Hepatocyte (in vitro differentiated cells): Measurements from ENCODE around the gene ERFE. TPM values are rescaled to one million over a fixed set of nuclear protein-coding genes. Genes with fewer than 3 reads are reported as not detected.

Source experiments
- DNase-seq: peaks from one replicate; pipeline ENCODE4 v3.0.0-alpha.2; 2016; ENCODE audit warnings: low spot score
- H2AFZ ChIP-seq: fragments of 200-600 bp; sonication (generic); 2 replicates; pipeline ENCODE4 v1.6.0; 2016; ENCODE audit warnings: antibody characterized with exemption, mild to moderate bottlenecking
- H3K27ac ChIP-seq: fragments of 200-600 bp; sonication (generic); 2 replicates; pipeline ENCODE4 v1.5.1; 2016; ENCODE audit warnings: mild to moderate bottlenecking
- H3K27me3 ChIP-seq: fragments of 200-600 bp; sonication (generic); 2 replicates; pipeline ENCODE4 v1.6.1; 2016
- H3K36me3 ChIP-seq: fragments of 200-600 bp; sonication (generic); replicated peaks from 2 replicates; pipeline ENCODE4 v1.5.1; 2016; ENCODE audit warnings: low read depth; ENCODE audit not compliant: insufficient read depth
- H3K4me1 ChIP-seq: fragments of 200-600 bp; sonication (generic); 2 replicates; pipeline ENCODE4 v1.5.1; 2016; ENCODE audit warnings: mild to moderate bottlenecking, moderate library complexity; ENCODE audit not compliant: insufficient read depth
- H3K4me2 ChIP-seq: fragments of 200-600 bp; sonication (generic); 2 replicates; pipeline ENCODE4 v1.6.0; 2016
- H3K4me3 ChIP-seq: fragments of 200-600 bp; sonication (generic); 2 replicates; pipeline ENCODE4 v1.5.1; 2016; ENCODE audit warnings: mild to moderate bottlenecking
- H3K79me2 ChIP-seq: fragments of 200-600 bp; sonication (generic); 2 replicates; pipeline ENCODE4 v1.6.0; 2017; ENCODE audit warnings: mild to moderate bottlenecking
- H3K9me2 ChIP-seq: fragments of 200-600 bp; sonication (generic); replicated peaks from 2 replicates; pipeline ENCODE4 v1.6.0; 2017; ENCODE audit warnings: mild to moderate bottlenecking; ENCODE audit not compliant: insufficient read depth
- H3K9me3 ChIP-seq: fragments of 200-600 bp; sonication (generic); 2 replicates; pipeline ENCODE4 v1.5.1; 2016; ENCODE audit warnings: low read depth, mild to moderate bottlenecking
- H4K20me1 ChIP-seq: fragments of 200-600 bp; sonication (generic); 2 replicates; pipeline ENCODE4 v1.6.0; 2016; ENCODE audit warnings: mild to moderate bottlenecking; ENCODE audit not compliant: insufficient read depth, poor library complexity, severe bottlenecking
- CTCF ChIP-seq: fragments of 200-600 bp; sonication (generic); IDR thresholded peaks from 2 replicates; pipeline ENCODE4 v1.5.1; 2016; ENCODE audit warnings: antibody characterized with exemption, mild to moderate bottlenecking; ENCODE audit not compliant: poor library complexity
- EZH2 ChIP-seq: fragments of 200-600 bp; sonication (generic); IDR thresholded peaks from 2 replicates; pipeline ENCODE4 v1.6.1; 2016; ENCODE audit warnings: antibody characterized with exemption, mild to moderate bottlenecking, borderline replicate concordance
- EZH2phosphoT487 ChIP-seq: fragments of 200-600 bp; sonication (generic); IDR thresholded peaks from one replicate; pipeline ENCODE4 v1.6.1; 2018; ENCODE audit warnings: antibody characterized with exemption, mild to moderate bottlenecking, low read depth, moderate library complexity; ENCODE audit not compliant: unreplicated experiment, severe bottlenecking
- WGBS: methylation state at CpG from one replicate; pipeline ENCODE4 v1.1.6; 2016; ENCODE audit warnings: low lambda C conversion rate; ENCODE audit errors: missing lambda C conversion rate; 5-methylcytosine and 5-hydroxymethylcytosine counted together
- polyA plus RNA-seq: library from polyadenylated mRNA; unstranded; fragments of >200 nt; fragmentation: Nextera tagmentation; extraction: Ambion mirVana; gene quantifications from 2 replicates; pipeline ENCODE4 v1.2.1, GENCODE V29; 2016
- total RNA-seq: library from RNA; depleted of rRNA; stranded (reverse); fragments of >200 nt; gene quantifications from 2 replicates; pipeline ENCODE4 v1.2.3, GENCODE V29; 2014

The ERFE gene
- total and polyA plus RNA-seq, 2 experiments from 2014 or later, result 0.27 to 0.30 TPM

GRCh38 chr2:238159071-238159539 is 335 bp downstream of the ERFE start:
- Histone ChIP-seq H2AFZ (no peak overlapping the region), H3K27ac (no peak overlapping the region), H3K27me3 (peaks cover 37% of the 10 kb centered on the region), H3K4me3 (no peak overlapping the region), H3K36me3 (no peaks in the 10 kb centered on the region), H3K9me2 (no peaks in the 10 kb centered on the region), H3K4me2 (peak overlapping the region; percentile 84), H3K4me1 (peaks cover 4% of the 10 kb centered on the region), H3K79me2 (no peaks in the 10 kb centered on the region), H3K9me3 (no peaks in the 10 kb centered on the region), H4K20me1 (no peaks in the 10 kb centered on the region)
- WGBS, result 8% methylated on average over 22 of the region's 52 CpGs
- TF ChIP-seq EZH2 (peak; percentile 63), EZH2phosphoT487 (no peak), CTCF (no peak)
- no peak for DNase-seq

GRCh38 chr2:238159661-238160205 is 963 bp downstream of the ERFE start:
- H4K20me1 ChIP-seq, result no peaks in the 10 kb centered on the region
- DNase-seq, result no peak
- no peaks in the 10 kb centered on the region for H3K79me2 ChIP-seq
- no peaks in the 10 kb centered on the region for H3K9me2 ChIP-seq
- H3K9me3 ChIP-seq, result no peaks in the 10 kb centered on the region
- H3K36me3 ChIP-seq, result no peaks in the 10 kb centered on the region
- 64% methylated on average over 10 of the region's 10 CpGs for WGBS
- peaks cover 4% of the 10 kb centered on the region for H3K4me1 ChIP-seq
- no peak overlapping the region for H2AFZ ChIP-seq
- no peak overlapping the region for H3K27ac ChIP-seq
- peaks cover 41% of the 10 kb centered on the region for H3K27me3 ChIP-seq
- TF ChIP-seq EZH2phosphoT487, result no peak
- TF ChIP-seq EZH2, result peak; percentile 47
- peak overlapping the region; percentile 84 for H3K4me2 ChIP-seq
- H3K4me3 ChIP-seq, result no peak overlapping the region

- Histone ChIP-seq H3K27ac (no peak overlapping the region), H4K20me1 (no peaks in the 10 kb centered on the region), H3K4me3 (no peak overlapping the region), H3K4me1 (peaks cover 4% of the 10 kb centered on the region), H3K4me2 (no peak overlapping the region), H3K79me2 (no peaks in the 10 kb centered on the region), H3K27me3 (peaks cover 41% of the 10 kb centered on the region), H2AFZ (no peak overlapping the region), H3K36me3 (no peaks in the 10 kb centered on the region), H3K9me3 (no peaks in the 10 kb centered on the region), H3K9me2 (no peaks in the 10 kb centered on the region)
- 74% methylated on average over 23 of the region's 23 CpGs for WGBS
- TF ChIP-seq EZH2phosphoT487 (no peak), CTCF (peak; percentile 32)
- DNase-seq, result no peak
Measured at GRCh38 chr2:238160206-238161129, 1.7 kb downstream of the ERFE start.

GRCh38 chr2:238161291-238162051 is 2.7 kb downstream of the ERFE start:
- no peaks in the 10 kb centered on the region for H4K20me1 ChIP-seq
- no peaks in the 10 kb centered on the region for H3K36me3 ChIP-seq
- no peak overlapping the region for H3K27ac ChIP-seq
- no peak overlapping the region for H3K4me3 ChIP-seq
- no peak for TF ChIP-seq CTCF
- TF ChIP-seq EZH2, result no peak
- no peak for TF ChIP-seq EZH2phosphoT487
- peaks cover 41% of the 10 kb centered on the region for H3K27me3 ChIP-seq
- H3K4me1 ChIP-seq, result peaks cover 4% of the 10 kb centered on the region
- no peaks in the 10 kb centered on the region for H3K79me2 ChIP-seq
- DNase-seq, result no peak
- H3K9me3 ChIP-seq, result no peaks in the 10 kb centered on the region
- no peaks in the 10 kb centered on the region for H3K9me2 ChIP-seq
- WGBS, result 91% methylated on average over 17 of the region's 21 CpGs
- no peak overlapping the region for H3K4me2 ChIP-seq
- H2AFZ ChIP-seq, result no peak overlapping the region
